RWPE2 (cell line): ENCODE measurements around the gene MYO18A.

Source experiments
- ATAC-seq: fragments of 200-7000 bp; cut with Tn5 transposase; 3 replicates; pipeline ENCODE4 v1.9.1; 2021; ENCODE audit warnings: low read depth
- DNase-seq: peaks from one replicate; pipeline ENCODE4 v3.0.0-alpha.2; 2020; ENCODE audit warnings: low spot score
- H3K27ac ChIP-seq: fragments of 450-650 bp; 2 replicates; pipeline ENCODE4 v1.5.1; 2017; ENCODE audit warnings: mild to moderate bottlenecking; ENCODE audit not compliant: poor library complexity, severe bottlenecking
- H3K27me3 ChIP-seq: fragments of 250-450 bp; sonication (Bioruptor Pico); 2 replicates; pipeline ENCODE4 v1.5.1; 2021; ENCODE audit warnings: mild to moderate bottlenecking, moderate library complexity; ENCODE audit not compliant: insufficient read depth, poor library complexity, severe bottlenecking
- H3K36me3 ChIP-seq: fragments of 250-450 bp; sonication (Bioruptor Pico); 2 replicates; pipeline ENCODE4 v1.5.1; 2020; ENCODE audit warnings: low read depth, mild to moderate bottlenecking, moderate library complexity
- H3K4me1 ChIP-seq: fragments of 250-450 bp; sonication (Bioruptor Pico); 2 replicates; pipeline ENCODE4 v1.5.1; 2021; ENCODE audit warnings: mild to moderate bottlenecking, moderate library complexity; ENCODE audit not compliant: insufficient read depth, poor library complexity, severe bottlenecking
- H3K4me3 ChIP-seq: fragments of 250-450 bp; sonication (Bioruptor Pico); 2 replicates; pipeline ENCODE4 v1.5.1; 2021; ENCODE audit warnings: mild to moderate bottlenecking, moderate library complexity; ENCODE audit not compliant: severe bottlenecking
- H3K9me3 ChIP-seq: fragments of 250-450 bp; sonication (Bioruptor Pico); 2 replicates; pipeline ENCODE4 v1.5.1; 2021; ENCODE audit warnings: mild to moderate bottlenecking, moderate library complexity; ENCODE audit not compliant: severe bottlenecking
- CTCF ChIP-seq: fragments of 450-650 bp; IDR thresholded peaks from one replicate; pipeline ENCODE4 v1.5.1; 2017; ENCODE audit warnings: mild to moderate bottlenecking, moderate library complexity; ENCODE audit not compliant: poor library complexity, severe bottlenecking

MYO18A gene

GRCh38 chr17:29109477-29110371, 70.5 kb downstream of the MYO18A start:
- DNase-seq, result no peak
- no peak for TF ChIP-seq CTCF
- Histone ChIP-seq H3K4me3 (no peak overlapping the region), H3K4me1 (peaks cover 8% of the 10 kb centered on the region), H3K27me3 (no peaks in the 10 kb centered on the region), H3K27ac (no peak overlapping the region), H3K36me3 (peaks cover 52% of the 10 kb centered on the region), H3K9me3 (no peaks in the 10 kb centered on the region)
- ATAC-seq, result no peak

- Histone ChIP-seq H3K4me1 (peaks cover 8% of the 10 kb centered on the region), H3K27ac (peak overlapping the region; percentile 29), H3K4me3 (no peak overlapping the region), H3K36me3 (peaks cover 55% of the 10 kb centered on the region), H3K27me3 (no peaks in the 10 kb centered on the region), H3K9me3 (no peaks in the 10 kb centered on the region)
- no peak for DNase-seq
- ATAC-seq, result no peak
- no peak for TF ChIP-seq CTCF
These were observed 71.2 kb downstream of the MYO18A start for GRCh38 chr17:29108823-29109476.

- peak; percentile 65; the same call in 2 of the 3 replicates for ATAC-seq
- TF ChIP-seq CTCF, result no peak
- Histone ChIP-seq H3K27ac (peak overlapping the region; percentile 29), H3K4me1 (peaks cover 8% of the 10 kb centered on the region), H3K9me3 (no peaks in the 10 kb centered on the region), H3K27me3 (no peaks in the 10 kb centered on the region), H3K36me3 (peaks cover 52% of the 10 kb centered on the region), H3K4me3 (no peak overlapping the region)
- no peak for DNase-seq
These were observed 72.0 kb downstream of the MYO18A start for GRCh38 chr17:29107933-29108822.

- H3K4me1 ChIP-seq, result peaks cover 8% of the 10 kb centered on the region
- DNase-seq (no peak), ATAC-seq (no peak)
- H3K27me3 ChIP-seq, result no peaks in the 10 kb centered on the region
- H3K27ac ChIP-seq, result no peak overlapping the region
- H3K36me3 ChIP-seq, result peaks cover 52% of the 10 kb centered on the region
- H3K9me3 ChIP-seq, result no peaks in the 10 kb centered on the region
- no peak overlapping the region for H3K4me3 ChIP-seq
- no peak for TF ChIP-seq CTCF
These were observed 73.1 kb downstream of the MYO18A start for GRCh38 chr17:29107084-29107483.
